AG09319 (cell line): ENCODE measurements around the gene PHC1.

Experiments used
- DNase-seq: peaks from one replicate; pipeline ENCODE4 v3.0.0-alpha.2; 2010; ENCODE audit warnings: low read depth; ENCODE audit errors: extremely low read depth
- TF ChIP-seq, protein P1 (sequence below): IDR thresholded peaks from 2 replicates; pipeline ENCODE4 v1.5.1; 2011; ENCODE audit warnings: low read depth, mild to moderate bottlenecking, inconsistent platforms, low read length, moderate library complexity

The PHC1 gene

DNA sequence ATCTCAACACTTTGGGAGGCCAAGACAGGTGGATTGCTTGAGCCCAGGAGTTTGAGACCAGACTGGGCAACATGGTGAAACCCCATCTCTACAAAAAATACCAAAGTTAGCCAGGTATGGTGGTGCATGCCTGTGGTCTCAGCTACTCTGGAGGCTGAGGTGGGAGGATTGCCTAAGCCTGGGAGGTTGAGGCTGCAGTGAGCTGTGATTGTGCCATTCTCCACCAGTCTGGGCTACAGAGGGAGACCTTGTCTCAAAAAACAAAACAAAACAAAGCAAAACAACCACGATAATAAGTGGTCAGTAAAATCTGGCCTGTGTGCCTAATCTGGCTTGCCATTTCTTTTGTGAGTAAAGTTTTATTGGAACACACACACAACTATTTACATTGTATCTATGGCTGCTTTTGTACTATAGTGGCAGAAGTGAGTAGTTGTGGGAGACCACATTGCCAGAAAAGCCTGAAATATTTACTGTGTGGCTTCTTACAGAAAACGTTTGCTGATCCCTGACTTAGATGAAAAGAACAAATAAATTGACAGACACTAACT is 55.6 kb downstream of the PHC1 start:
- TF ChIP-seq, protein P1, sequence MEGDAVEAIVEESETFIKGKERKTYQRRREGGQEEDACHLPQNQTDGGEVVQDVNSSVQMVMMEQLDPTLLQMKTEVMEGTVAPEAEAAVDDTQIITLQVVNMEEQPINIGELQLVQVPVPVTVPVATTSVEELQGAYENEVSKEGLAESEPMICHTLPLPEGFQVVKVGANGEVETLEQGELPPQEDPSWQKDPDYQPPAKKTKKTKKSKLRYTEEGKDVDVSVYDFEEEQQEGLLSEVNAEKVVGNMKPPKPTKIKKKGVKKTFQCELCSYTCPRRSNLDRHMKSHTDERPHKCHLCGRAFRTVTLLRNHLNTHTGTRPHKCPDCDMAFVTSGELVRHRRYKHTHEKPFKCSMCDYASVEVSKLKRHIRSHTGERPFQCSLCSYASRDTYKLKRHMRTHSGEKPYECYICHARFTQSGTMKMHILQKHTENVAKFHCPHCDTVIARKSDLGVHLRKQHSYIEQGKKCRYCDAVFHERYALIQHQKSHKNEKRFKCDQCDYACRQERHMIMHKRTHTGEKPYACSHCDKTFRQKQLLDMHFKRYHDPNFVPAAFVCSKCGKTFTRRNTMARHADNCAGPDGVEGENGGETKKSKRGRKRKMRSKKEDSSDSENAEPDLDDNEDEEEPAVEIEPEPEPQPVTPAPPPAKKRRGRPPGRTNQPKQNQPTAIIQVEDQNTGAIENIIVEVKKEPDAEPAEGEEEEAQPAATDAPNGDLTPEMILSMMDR: no peak
- DNase-seq: no peak

DNA sequence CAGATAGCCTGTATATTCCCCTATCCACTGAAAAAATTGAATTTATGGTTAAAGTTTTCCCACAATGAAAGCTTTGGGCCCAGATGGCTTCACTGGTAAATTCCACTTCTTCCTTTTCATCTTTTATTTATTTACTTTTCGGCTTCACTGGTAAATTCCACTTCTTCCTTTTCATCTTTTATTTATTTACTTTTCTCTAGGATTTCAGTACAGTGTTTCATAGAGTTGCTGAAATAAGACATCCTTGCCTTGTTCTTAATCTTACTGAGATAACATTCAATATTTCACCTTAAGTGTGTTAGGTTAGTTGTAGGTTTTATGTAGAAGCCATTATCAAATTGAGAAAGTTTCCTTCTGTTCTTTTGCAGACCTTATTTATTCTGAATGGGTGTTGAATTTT is 56.1 kb downstream of the PHC1 start:
- DNase-seq: no peak
- TF ChIP-seq, protein P1: no peak

DNA sequence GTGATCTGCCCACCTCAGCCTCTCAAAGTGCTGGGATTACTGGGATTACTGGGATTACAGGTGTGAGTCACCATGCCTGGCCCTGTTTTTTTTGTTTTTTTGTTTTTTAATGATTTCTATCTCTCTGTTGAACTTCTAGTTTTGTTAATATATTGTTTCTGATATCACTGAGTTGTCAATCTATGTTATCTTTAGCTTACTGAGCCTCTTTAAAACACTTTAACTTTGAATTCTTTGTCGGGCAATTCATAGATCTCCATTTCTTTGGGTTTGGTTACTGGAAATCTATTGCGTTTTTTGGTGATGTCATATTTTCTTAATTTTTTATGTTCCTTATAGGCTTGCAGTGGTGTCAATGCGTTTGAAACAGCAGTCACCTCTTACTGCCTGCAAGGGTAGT is 65.8 kb downstream of the PHC1 start:
- TF ChIP-seq, protein P1: no peak
- no peak for DNase-seq

DNA sequence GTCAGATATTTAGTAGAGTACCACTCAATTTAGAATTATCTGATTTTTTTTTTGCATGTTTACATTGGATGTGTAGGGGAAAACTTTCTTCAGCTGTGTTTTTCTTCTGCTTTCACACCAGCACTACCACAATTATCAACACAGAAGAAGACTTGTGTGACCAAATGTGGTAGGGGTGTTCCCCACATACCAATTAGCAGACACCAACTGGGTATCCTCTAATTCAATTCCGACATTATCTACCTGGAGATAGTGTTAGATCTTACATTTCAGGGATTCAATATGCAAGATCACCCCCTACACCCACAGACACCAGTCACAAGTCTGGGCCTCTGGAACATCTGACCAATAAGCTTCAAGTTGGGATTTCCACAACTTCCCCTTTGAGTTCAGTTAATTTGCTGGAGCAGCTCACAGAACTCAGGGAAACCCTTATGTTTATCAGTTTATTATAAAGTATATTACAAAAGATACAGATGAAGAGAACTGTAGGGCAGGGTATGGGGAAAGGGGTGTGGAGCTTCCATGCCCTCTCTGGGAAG is 71.0 kb downstream of the PHC1 start:
- TF ChIP-seq, protein P1: no peak
- DNase-seq: no peak

DNA sequence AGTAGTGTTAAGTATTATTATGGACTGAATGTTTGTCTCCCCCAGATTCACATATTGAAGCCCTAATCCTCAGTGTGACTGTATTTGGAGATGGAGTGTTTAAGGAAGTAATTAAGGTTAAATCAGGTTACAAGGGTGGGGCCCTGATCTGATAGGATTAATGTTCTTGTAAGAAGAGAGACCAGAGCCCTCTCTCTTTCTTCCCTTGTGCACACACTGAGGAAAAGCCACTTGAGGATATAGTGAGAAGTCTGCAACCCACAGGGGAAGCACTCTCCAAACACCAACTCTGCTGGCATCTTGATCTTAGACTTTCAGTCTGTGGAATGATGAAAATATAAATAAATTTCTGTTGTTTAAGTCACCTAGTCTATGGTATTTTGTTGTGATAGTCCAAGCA is 72.9 kb downstream of the PHC1 start:
- no peak for DNase-seq
- TF ChIP-seq, protein P1: no peak

DNA sequence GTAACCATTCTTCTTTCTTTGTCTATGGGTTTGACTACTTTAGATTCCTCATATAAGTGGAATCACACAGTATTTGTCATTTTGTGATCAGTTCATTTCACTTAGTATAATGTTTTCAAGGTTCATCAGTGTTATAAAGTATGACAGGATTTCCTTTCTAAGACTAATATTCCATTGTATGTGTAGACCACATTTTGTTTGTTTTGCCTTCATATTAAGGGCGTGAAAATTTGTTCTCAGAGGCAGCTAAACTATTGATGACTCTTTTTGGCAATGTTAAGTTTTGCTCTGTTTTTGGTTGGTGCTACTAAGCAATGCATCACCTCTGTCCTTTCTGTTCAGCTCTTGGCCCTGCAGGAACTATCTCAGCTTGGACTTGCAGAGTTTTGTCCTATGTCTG is 73.4 kb downstream of the PHC1 start:
- no peak for DNase-seq
- TF ChIP-seq, protein P1: no peak

DNA sequence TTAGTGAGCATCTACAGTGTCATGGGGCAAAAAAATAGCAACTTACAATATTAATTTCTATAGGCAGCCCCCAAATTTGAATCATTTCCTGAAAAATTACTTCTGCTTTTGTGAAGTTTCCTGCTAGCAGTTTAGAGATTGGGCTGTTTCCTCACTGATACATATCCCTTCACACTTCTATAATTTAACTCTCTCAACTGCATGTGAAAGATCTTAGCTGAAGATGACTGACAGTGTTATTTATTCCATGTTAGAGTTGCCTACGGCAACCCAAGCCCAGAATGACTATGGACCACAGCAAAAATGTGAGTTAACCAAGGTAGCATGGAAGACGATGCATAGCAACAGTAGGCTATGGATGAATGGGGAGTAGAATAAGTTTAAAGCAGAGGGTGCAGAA is 75.1 kb downstream of the PHC1 start, which contains the start of gene KLRG1:
Gene KLRG1 (plus strand): TSS at position 134 of the 400 bp plus-strand sequence. CDS start 90 bp downstream, at position 224.
- TF ChIP-seq, protein P1: no peak

More for the DNA sequence above, 75.1 kb downstream of the PHC1 start, which contains the start of gene KLRG1:
- no peak for DNase-seq
